Activated CD4-positive, alpha-beta T cell treated with anti-CD3 and anti-CD28 coated beads for 36 hours (primary cell): ENCODE results near the gene ECI2. TPM values are rescaled to one million over a fixed set of nuclear protein-coding genes. Genes with fewer than 3 reads are reported as not detected.

Experiments used
- ATAC-seq: fragments of 200-7000 bp; cut with Tn5 transposase; one replicate; pipeline ENCODE4 v1.10.0; 2021; ENCODE audit warnings: mild to moderate bottlenecking, moderate library complexity
- CTCF ChIA-PET: fragments of 350-600 bp; sonication (Branson Sonifier 250); formaldehyde crosslinking; loops from one replicate; lab custom pipeline; 2021; ENCODE audit warnings: antibody characterized with exemption; lab: Charles Lee
- POLR2A ChIA-PET: fragments of 350-600 bp; sonication (Branson Sonifier 250); formaldehyde crosslinking; loops from one replicate; lab custom pipeline; 2021; ENCODE audit warnings: antibody characterized with exemption, inconsistent platforms; lab: Charles Lee
- DNase-seq: peaks from one replicate; pipeline ENCODE4 v3.0.0-alpha.2; 2020
- H3K27ac Mint-ChIP-seq: one replicate; pipeline ENCODE4 v1.8.0; 2021; ENCODE audit warnings: mixed read lengths
- H3K27me3 Mint-ChIP-seq: one replicate; pipeline ENCODE4 v1.8.0; 2021; ENCODE audit warnings: mixed read lengths
- H3K36me3 Mint-ChIP-seq: one replicate; pipeline ENCODE4 v1.8.0; 2021; ENCODE audit warnings: low read depth, mixed read lengths
- H3K4me1 Mint-ChIP-seq: one replicate; pipeline ENCODE4 v1.8.0; 2021; ENCODE audit warnings: mixed read lengths
- H3K4me3 Mint-ChIP-seq: one replicate; pipeline ENCODE4 v1.8.0; 2021; ENCODE audit warnings: mild to moderate bottlenecking, moderate library complexity, mixed read lengths
- H3K9me3 Mint-ChIP-seq: one replicate; pipeline ENCODE4 v1.8.0; 2021; ENCODE audit warnings: low read depth, mixed read lengths
- intact Hi-C, 2 experiments: fragments of 100-400 bp; cut with DNase I in 1 of 2; cut with micrococcal nuclease in 1 of 2; formaldehyde crosslinking; loops; one replicate each; pipeline versions ENCODE4 v1.14.2 to v1.15.1; 2022 to 2024; cut with DNase I, micrococcal nuclease
- total RNA-seq, 2 experiments: library from RNA; stranded (reverse); gene quantifications; one replicate each; pipeline ENCODE4 v1.2.3, GENCODE V29; 2021

ECI2 gene
- total RNA-seq, 2 experiments from 2014 or later, result 38.4 to 40.1 TPM

- peaks cover 2% of the 10 kb centered on the region for H3K9me3 Mint-ChIP-seq
- POLR2A ChIA-PET, result no interaction called here
- no peak overlapping the region for H3K4me3 Mint-ChIP-seq
- ATAC-seq, result no peak
- peak overlapping the region; percentile 39 for H3K27ac Mint-ChIP-seq
- CTCF ChIA-PET, result interaction anchor here (0.9 to 1.5 kb wide), 4 partner anchors 79 to 289 kb away, joined by 3 to 5 read pairs (median 4); partner anchors contain the start of gene FAM50B
- H3K36me3 Mint-ChIP-seq, result peaks cover 6% of the 10 kb centered on the region
- no peak for DNase-seq
- no peaks in the 10 kb centered on the region for H3K27me3 Mint-ChIP-seq
- intact Hi-C loops, result loop anchor here (1.0 to 5.0 kb wide), 5 partner anchors 15 to 1076 kb away; partner anchors contain the start of genes RIPK1 (in 1 of the 2) and SLC22A23 (in 1 of the 2)
- peaks cover 46% of the 10 kb centered on the region for H3K4me1 Mint-ChIP-seq
Measured at GRCh38 chr6:4138186-4138585, 2.8 kb upstream of the ECI2 start.

GRCh38 chr6:4136354-4136831 is 1.0 kb upstream of the ECI2 start:
- CTCF ChIA-PET, result interaction anchor here (1.1 to 1.7 kb wide), 4 partner anchors 9 to 113 kb away, joined by 3 to 6 read pairs (median 4); no protein-coding TSS in a partner anchor
- ATAC-seq, result no peak
- POLR2A ChIA-PET, result interaction anchor here (0.6 to 1.7 kb wide), 7 partner anchors 17 to 115 kb away, joined by 3 to 10 read pairs (median 3); a partner anchor contains a TSS
- no peak for DNase-seq
- H3K9me3 Mint-ChIP-seq, result peaks cover 8% of the 10 kb centered on the region
- H3K4me3 Mint-ChIP-seq, result peak overlapping the region; percentile 79
- intact Hi-C loops, result loop anchor here (1.0 to 5.0 kb wide), 5 partner anchors 118 to 1372 kb away; partner anchors contain the start of genes RIPK1 (in 1 of the 2), SLC22A23 (in 1 of the 2) and WRNIP1 (in 1 of the 2)
- H3K27ac Mint-ChIP-seq, result peak overlapping the region; percentile 85
- peaks cover 22% of the 10 kb centered on the region for H3K36me3 Mint-ChIP-seq
- peaks cover 46% of the 10 kb centered on the region for H3K4me1 Mint-ChIP-seq
- no peaks in the 10 kb centered on the region for H3K27me3 Mint-ChIP-seq

GRCh38 chr6:4135665-4136353 is 434 bp upstream of the ECI2 start:
- Mint-ChIP-seq H3K36me3 (peaks cover 22% of the 10 kb centered on the region), H3K27me3 (no peaks in the 10 kb centered on the region), H3K9me3 (peaks cover 8% of the 10 kb centered on the region), H3K4me3 (peak overlapping the region; percentile 79), H3K27ac (peak overlapping the region; percentile 85), H3K4me1 (peaks cover 46% of the 10 kb centered on the region)
- ChIA-PET POLR2A (interaction anchor here (0.7 to 1.7 kb wide), 5 partner anchors 18 to 115 kb away, joined by 3 to 10 read pairs (median 3); a partner anchor contains a TSS), CTCF (interaction anchor here (1.1 to 1.7 kb wide), 5 partner anchors 10 to 112 kb away, joined by 3 to 6 read pairs (median 4); no protein-coding TSS in a partner anchor)
- peak; percentile 92 for ATAC-seq
- DNase-seq, result peak; percentile 98
- intact Hi-C loops, result loop anchor here (1.0 to 5.0 kb wide), 14 partner anchors 20 to 1371 kb away; partner anchors contain the start of genes BPHL (in 1 of the 2), FAM50B (in 1 of the 2), NQO2 (in 1 of the 2) and PSMG4 (in 1 of the 2)

- peak overlapping the region; percentile 52 for H3K27ac Mint-ChIP-seq
- peaks cover 8% of the 10 kb centered on the region for H3K9me3 Mint-ChIP-seq
- ChIA-PET POLR2A (interaction anchor here (0.6 kb wide), 1 partner anchor 31 kb away, joined by 4 read pairs; no protein-coding TSS in a partner anchor), CTCF (interaction anchor here (1.0 to 1.3 kb wide), 2 partner anchors 21 kb away, joined by 4 to 5 read pairs; no protein-coding TSS in a partner anchor)
- peaks cover 38% of the 10 kb centered on the region for H3K4me1 Mint-ChIP-seq
- H3K27me3 Mint-ChIP-seq, result no peaks in the 10 kb centered on the region
- intact Hi-C loops, result loop anchor here (1.0 to 2.0 kb wide), 5 partner anchors 75 to 1135 kb away; partner anchors contain the start of genes NQO2 (in 1 of the 2) and PSMG4 (in 1 of the 2)
- peaks cover 32% of the 10 kb centered on the region for H3K36me3 Mint-ChIP-seq
- DNase-seq, result peak; percentile 65
- H3K4me3 Mint-ChIP-seq, result peak overlapping the region; percentile 79
- no peak for ATAC-seq
Measured at GRCh38 chr6:4133941-4134838, 1.2 kb downstream of the ECI2 start.

GRCh38 chr6:4130357-4130987 is 4.9 kb downstream of the ECI2 start:
- intact Hi-C loops, result no loop called here
- ATAC-seq, result no peak

GRCh38 chr6:4129446-4129845 is 5.9 kb downstream of the ECI2 start:
- Mint-ChIP-seq H3K4me3 (no peak overlapping the region), H3K27me3 (no peaks in the 10 kb centered on the region), H3K36me3 (peaks cover 58% of the 10 kb centered on the region), H3K9me3 (peaks cover 8% of the 10 kb centered on the region), H3K4me1 (peaks cover 18% of the 10 kb centered on the region), H3K27ac (no peak overlapping the region)
- intact Hi-C loops, result no loop called here
- DNase-seq (no peak), ATAC-seq (no peak)
- CTCF ChIA-PET, result interaction anchor here (1.3 kb wide), 1 partner anchor 26 kb away, joined by 4 read pairs; no protein-coding TSS in a partner anchor
- POLR2A ChIA-PET, result no interaction called here

More at GRCh38 chr6:4130357-4130987, 4.9 kb downstream of the ECI2 start:
- Mint-ChIP-seq H3K4me1 (peaks cover 19% of the 10 kb centered on the region), H3K9me3 (peaks cover 8% of the 10 kb centered on the region), H3K27me3 (no peaks in the 10 kb centered on the region), H3K36me3 (peaks cover 51% of the 10 kb centered on the region), H3K4me3 (no peak overlapping the region), H3K27ac (no peak overlapping the region)
- POLR2A ChIA-PET, result no interaction called here
- DNase-seq, result no peak
- CTCF ChIA-PET, result interaction anchor here (1.3 to 2.1 kb wide), 2 partner anchors 25 kb away, joined by 4 to 7 read pairs; no protein-coding TSS in a partner anchor

GRCh38 chr6:4128748-4129147 is 6.6 kb downstream of the ECI2 start:
- intact Hi-C loops, result no loop called here

GRCh38 chr6:4128072-4128471 is 7.3 kb downstream of the ECI2 start:
- Mint-ChIP-seq H3K9me3 (peaks cover 8% of the 10 kb centered on the region), H3K4me3 (no peak overlapping the region), H3K27me3 (no peaks in the 10 kb centered on the region), H3K4me1 (peaks cover 7% of the 10 kb centered on the region), H3K27ac (no peak overlapping the region), H3K36me3 (peaks cover 56% of the 10 kb centered on the region)
- ChIA-PET CTCF (interaction anchor here (1.8 kb wide), 1 partner anchor 28 kb away, joined by 7 read pairs; no protein-coding TSS in a partner anchor), POLR2A (no interaction called here)
- ATAC-seq (no peak), DNase-seq (no peak)
- intact Hi-C loops, result no loop called here

More at GRCh38 chr6:4128748-4129147, 6.6 kb downstream of the ECI2 start:
- CTCF ChIA-PET, result no interaction called here
- POLR2A ChIA-PET, result no interaction called here
- DNase-seq, result no peak
- peaks cover 8% of the 10 kb centered on the region for H3K9me3 Mint-ChIP-seq
- peaks cover 63% of the 10 kb centered on the region for H3K36me3 Mint-ChIP-seq
- peaks cover 11% of the 10 kb centered on the region for H3K4me1 Mint-ChIP-seq
- H3K27me3 Mint-ChIP-seq, result no peaks in the 10 kb centered on the region
- no peak for ATAC-seq
- H3K27ac Mint-ChIP-seq, result no peak overlapping the region
- H3K4me3 Mint-ChIP-seq, result no peak overlapping the region

GRCh38 chr6:4125933-4126864 is 9.2 kb downstream of the ECI2 start:
- Mint-ChIP-seq H3K36me3 (peaks cover 52% of the 10 kb centered on the region), H3K27ac (no peak overlapping the region), H3K9me3 (no peaks in the 10 kb centered on the region), H3K4me3 (no peak overlapping the region), H3K4me1 (peaks cover 7% of the 10 kb centered on the region), H3K27me3 (no peaks in the 10 kb centered on the region)
- peak; percentile 55 for ATAC-seq
- intact Hi-C loops, result no loop called here
- no peak for DNase-seq
- ChIA-PET POLR2A (no interaction called here), CTCF (interaction anchor here (1.8 kb wide), 1 partner anchor 30 kb away, joined by 7 read pairs; no protein-coding TSS in a partner anchor)
